ENCODE measurements around the gene GH2. TPM values are rescaled to one million over a fixed set of nuclear protein-coding genes. Genes with fewer than 3 reads are reported as not detected.
A peak's percentile ranks its signal among the peaks of the same experiment; 100 is the strongest.
"Not testable (repeated sequence)": the region's sequence is repeated elsewhere in the genome, so short reads cannot be mapped to it uniquely, and the experiment has no call there.

The GH2 gene
- total and polyA plus RNA-seq, 7 donors, result not detected

DNA sequence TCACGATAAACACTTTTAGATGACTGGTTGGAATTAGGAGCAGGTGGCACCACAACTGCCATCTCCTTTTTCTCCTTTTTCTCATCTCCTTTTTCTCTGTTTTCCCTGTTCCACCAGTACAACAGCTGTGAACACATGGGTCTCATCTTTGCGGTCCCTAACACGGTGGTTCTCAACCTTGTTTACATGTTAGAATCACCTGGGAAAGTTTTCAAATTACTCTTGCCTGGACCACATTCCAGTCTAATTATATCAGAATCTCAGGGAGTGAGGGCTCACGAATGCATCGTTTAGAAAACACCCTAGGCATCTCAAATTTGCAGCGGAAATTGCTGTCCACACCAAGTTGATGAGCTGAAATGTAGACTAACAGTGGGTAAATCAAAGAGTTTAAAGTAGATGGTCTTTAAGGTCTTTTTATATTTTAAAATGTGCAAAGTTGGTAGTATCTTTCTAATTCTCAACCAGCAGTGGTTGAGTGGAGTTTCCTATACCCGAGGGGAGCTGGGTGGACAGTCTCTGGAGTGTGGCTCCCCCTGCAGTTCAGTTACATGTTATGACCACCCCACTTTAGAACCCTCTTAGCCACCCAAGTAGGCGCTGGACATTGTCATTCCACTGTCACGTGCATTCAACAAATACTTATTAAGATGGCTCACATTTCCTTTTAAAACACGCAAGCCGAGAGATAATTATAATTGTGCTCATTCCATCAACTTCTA lies 10.7 kb upstream of the GH2 start:
- H3K4me1 ChIP-seq; H3K27ac ChIP-seq; H3K36me3 ChIP-seq; H3K4me3 ChIP-seq; H3K27me3 ChIP-seq; H3K9me3 ChIP-seq; intact Hi-C loops (cut with DNase I); DNase-seq: not testable (repeated sequence)
- WGBS, 2 donors, result 60 to 75% methylated on average over 11 of the region's 11 CpGs

DNA sequence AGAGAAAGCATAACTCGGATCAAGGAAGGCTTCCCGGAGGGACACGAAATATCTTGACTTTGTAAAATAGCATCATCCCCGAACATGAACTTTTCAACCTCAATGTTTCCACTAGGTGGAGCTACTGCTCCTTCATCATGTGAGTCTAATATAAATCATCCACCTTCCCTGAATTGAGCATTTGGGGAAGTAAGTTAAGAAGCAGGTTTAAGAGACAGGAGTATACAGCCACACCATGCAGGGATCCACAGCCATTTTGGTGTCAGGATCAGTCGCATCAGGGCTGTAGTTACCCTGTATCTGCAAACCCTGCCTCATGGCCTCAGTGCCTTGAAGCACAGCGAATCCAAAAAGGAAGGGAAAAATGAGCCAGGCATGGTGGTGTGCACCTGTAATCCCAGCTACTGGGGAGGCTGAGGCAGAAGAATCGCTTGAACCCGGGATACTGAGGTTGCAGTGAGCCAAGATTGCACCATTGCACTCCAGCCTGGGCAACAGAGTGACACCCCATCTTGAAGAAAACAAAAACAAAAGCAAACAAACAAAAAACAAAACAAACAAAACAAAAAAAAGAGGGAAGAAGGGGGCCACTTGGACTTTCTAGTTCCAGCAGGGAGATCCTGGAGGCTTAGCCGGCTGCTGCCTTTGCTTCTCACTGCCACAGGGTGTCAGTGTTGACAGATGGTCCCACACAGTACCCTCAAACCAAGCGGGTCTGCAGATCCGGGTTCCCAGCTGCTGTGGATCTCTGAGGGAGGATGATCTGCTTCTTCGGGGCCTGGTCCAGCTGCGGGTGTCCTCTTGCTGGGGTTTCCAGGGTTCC lies 7.5 kb upstream of the GH2 start:
- not testable (repeated sequence) for DNase-seq

DNA sequence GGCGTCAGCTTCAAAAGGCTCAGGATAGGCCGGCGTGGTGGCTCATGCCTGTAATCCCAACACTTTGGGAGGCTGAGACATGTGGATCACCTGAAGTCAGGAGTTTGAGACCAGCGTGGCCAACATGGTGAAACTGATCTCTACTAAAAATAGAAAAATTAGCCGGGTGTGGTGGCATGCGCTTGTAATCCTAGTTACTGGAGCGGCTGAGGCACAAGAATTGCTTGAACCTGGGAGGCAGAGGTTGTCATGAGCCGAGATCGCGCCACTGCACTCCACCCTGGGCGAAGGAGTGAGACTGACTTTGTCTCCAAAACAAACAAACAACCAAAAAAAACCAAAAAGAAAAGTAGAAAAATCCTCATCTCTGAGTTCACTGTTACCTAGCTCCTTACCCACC lies 3.4 kb upstream of the GH2 start:
- H3K4me3 ChIP-seq; H3K27ac ChIP-seq; DNase-seq; H3K4me1 ChIP-seq; H3K36me3 ChIP-seq; intact Hi-C loops (cut with DNase I); H3K9me3 ChIP-seq; H3K27me3 ChIP-seq: not testable (repeated sequence)
- WGBS, 2 donors, result 77 to 92% methylated on average over 11 of the region's 11 CpGs

More for the DNA sequence above, 7.5 kb upstream of the GH2 start:
- intact Hi-C loops (cut with DNase I); H3K4me1 ChIP-seq; H3K36me3 ChIP-seq; H3K9me3 ChIP-seq; H3K27me3 ChIP-seq; H3K27ac ChIP-seq; H3K4me3 ChIP-seq: not testable (repeated sequence)
- TF ChIP-seq, protein P1, sequence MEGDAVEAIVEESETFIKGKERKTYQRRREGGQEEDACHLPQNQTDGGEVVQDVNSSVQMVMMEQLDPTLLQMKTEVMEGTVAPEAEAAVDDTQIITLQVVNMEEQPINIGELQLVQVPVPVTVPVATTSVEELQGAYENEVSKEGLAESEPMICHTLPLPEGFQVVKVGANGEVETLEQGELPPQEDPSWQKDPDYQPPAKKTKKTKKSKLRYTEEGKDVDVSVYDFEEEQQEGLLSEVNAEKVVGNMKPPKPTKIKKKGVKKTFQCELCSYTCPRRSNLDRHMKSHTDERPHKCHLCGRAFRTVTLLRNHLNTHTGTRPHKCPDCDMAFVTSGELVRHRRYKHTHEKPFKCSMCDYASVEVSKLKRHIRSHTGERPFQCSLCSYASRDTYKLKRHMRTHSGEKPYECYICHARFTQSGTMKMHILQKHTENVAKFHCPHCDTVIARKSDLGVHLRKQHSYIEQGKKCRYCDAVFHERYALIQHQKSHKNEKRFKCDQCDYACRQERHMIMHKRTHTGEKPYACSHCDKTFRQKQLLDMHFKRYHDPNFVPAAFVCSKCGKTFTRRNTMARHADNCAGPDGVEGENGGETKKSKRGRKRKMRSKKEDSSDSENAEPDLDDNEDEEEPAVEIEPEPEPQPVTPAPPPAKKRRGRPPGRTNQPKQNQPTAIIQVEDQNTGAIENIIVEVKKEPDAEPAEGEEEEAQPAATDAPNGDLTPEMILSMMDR (IDR thresholded peaks at IDR 0.05), result peak in 1 of 4 experiments; percentile 26
- WGBS, 2 donors, result 29 to 32% methylated on average over 13 of the region's 13 CpGs

DNA sequence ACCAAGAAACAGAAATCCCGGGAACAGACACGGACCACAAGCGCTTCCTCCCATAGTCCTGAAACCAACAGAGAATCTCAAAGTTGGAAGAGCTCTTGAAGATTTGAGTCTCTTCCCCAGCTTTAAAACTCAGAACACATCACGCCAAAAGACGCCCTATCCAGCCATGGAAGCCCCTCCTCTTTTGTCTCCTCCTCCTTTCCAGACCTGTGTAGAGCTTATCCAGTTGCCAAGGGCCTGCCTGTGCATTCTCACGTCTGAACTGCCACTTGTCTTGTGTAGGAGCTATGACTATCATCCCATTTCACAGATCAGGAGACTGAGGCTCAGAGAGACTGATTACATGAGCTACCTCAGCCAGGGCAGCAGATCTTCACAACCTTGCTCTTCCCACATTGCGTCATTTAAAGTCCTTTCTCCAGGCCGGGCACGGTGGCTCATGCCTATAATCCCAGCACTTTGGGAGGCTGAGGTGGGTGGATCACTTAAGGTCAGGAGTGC lies 932 bp upstream of the GH2 start:
- H3K4me1 ChIP-seq; H3K4me3 ChIP-seq; DNase-seq; H3K27me3 ChIP-seq; intact Hi-C loops (cut with DNase I); H3K36me3 ChIP-seq; H3K27ac ChIP-seq; H3K9me3 ChIP-seq: not testable (repeated sequence)
- TF ChIP-seq, protein P1 (IDR thresholded peaks at IDR 0.05), result peak in 1 of 4 experiments; percentile 2
- WGBS, 2 donors, result 72 to 84% methylated on average over 9 of the region's 9 CpGs

DNA sequence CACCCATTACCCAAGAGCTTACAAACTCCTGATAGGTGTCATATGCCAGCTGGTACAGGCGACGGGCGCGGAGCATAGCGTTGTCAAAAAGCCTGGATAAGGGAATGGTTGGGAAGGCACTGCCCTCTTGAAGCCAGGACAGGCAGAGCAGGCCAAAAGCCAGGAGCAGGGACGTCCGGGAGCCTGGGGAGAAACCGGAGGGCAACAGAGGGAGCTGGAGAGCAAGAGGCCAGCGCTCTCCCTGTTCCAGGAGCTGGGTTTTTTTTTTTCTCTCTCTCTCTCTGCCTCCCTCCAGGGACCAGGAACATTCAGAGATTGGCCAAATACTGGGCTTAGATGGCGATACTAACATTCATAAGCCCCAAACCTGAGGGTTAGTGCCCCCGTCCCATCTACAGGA lies 407 bp downstream of the GH2 start:
- H3K36me3 ChIP-seq; H3K27ac ChIP-seq; DNase-seq; H3K4me3 ChIP-seq; intact Hi-C loops (cut with DNase I); H3K27me3 ChIP-seq; H3K4me1 ChIP-seq; H3K9me3 ChIP-seq: not testable (repeated sequence)
- 55 to 67% methylated on average over 11 of the region's 11 CpGs for WGBS, 2 donors

DNA sequence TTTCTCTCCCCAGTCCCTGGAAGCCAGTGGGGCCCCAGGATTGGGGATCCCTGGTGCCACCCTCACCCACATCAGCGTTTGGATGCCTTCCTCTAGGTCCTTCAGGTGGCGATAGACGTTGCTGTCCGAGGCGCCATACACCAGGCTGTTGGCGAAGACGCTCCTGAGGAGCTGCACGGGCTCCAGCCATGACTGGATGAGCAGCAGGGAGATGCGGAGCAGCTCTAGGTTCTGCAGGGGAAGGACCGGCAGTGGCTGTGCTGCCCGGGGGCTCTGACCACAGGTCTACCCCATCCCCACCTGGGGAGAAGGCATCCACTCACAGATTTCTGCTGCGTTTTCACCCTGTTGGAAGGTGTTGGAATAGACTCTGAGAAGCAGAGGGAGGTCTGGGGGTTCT lies 1.0 kb downstream of the GH2 start:
- Histone ChIP-seq H3K9me3 (no peaks in the 10 kb centered on the region), H3K27me3 (peaks cover 0 to 5% (median 0%) of the 10 kb centered on the region in 3 donors), H3K4me3 (no peak overlapping the region), H3K4me1 (no peaks in the 10 kb centered on the region), H3K27ac (no peak overlapping the region), H3K36me3 (no peaks in the 10 kb centered on the region)
- intact Hi-C loops (cut with DNase I), result no loop called here
- no peak for TF ChIP-seq POLR2A (IDR thresholded peaks at IDR 0.05)
- TF ChIP-seq, protein P1 (IDR thresholded peaks at IDR 0.05), result no peak
- TF ChIP-seq EP300 (IDR thresholded peaks at IDR 0.05), result no peak
- no peak for DNase-seq
- 85% methylated on average over 12 of the region's 12 CpGs for WGBS, 2 donors

DNA sequence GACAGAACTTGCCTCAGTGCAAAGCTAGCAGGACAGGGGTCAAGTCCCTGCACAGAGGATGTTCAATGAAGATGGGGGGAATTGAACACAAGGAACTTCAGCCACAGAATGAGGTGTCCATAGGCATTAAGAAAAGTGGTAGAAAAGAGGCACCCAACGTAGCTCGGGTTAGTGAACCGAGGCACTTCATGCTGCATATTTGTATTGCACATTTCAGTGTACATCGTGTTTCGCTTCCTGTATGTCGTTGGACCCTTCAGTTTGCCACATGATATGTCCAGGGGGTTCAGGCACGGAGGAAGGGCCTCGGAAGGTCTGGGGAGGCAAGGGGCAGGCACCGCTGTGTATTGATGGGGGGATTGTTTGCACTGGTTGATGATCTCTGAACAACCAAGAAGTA lies 3.3 kb downstream of the GH2 start:
- H3K36me3 ChIP-seq; H3K27me3 ChIP-seq; H3K4me3 ChIP-seq; H3K27ac ChIP-seq; H3K9me3 ChIP-seq; intact Hi-C loops (cut with DNase I); DNase-seq; H3K4me1 ChIP-seq: not testable (repeated sequence)
- WGBS, 2 donors, result 85% methylated on average over 9 of the region's 9 CpGs

DNA sequence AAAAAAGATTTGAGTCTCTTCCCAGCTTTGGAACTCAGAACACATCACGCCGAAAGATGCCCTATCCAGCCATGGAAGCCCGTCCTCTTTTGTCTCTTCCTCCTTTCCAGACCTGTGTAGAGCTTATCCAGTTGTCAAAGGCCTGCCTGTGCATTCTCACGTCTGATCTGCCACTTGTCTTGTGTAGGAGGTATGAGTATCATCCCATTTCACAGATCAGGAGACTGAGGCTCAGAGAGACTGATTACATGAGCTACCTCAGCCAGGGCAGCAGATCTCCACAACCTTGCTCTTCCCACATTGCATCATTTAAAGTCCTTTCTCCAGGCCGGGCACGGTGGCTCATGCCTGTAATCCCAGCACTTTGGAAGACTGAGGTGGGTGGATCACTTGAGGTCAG lies 7.1 kb downstream of the GH2 start:
- H3K4me1 ChIP-seq; DNase-seq; H3K4me3 ChIP-seq; H3K27me3 ChIP-seq; H3K27ac ChIP-seq; intact Hi-C loops (cut with DNase I); H3K9me3 ChIP-seq; H3K36me3 ChIP-seq: not testable (repeated sequence)
- WGBS, 2 donors, result 86 to 88% methylated on average over 6 of the region's 6 CpGs

DNA sequence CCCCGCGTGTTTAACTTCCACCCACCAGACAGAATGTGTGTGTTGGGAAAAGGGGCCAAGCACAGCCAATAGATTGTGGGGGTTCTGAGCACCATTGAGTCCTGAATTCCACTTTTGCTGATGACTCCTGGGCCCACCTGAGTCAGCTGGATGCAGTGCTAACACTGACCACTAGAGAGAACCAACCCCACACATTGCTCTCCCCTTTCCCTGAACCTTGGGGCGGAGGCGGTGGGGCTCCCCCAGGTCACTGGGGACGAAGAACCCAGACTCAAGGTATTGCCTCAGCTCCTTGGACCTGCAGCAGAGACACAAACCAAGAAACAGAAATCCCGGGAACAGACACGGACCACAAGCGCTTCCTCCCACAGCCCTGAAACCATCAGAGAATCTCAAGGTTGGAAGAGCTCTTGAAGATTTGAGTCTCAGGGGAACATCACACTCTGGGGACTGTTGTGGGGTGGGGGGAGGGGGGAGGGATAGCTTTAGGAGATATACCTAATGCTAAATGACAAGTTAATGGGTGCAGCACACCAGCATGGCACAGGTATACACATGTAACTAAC lies 7.6 kb downstream of the GH2 start:
- H3K36me3 ChIP-seq; H3K4me3 ChIP-seq; H3K4me1 ChIP-seq; H3K9me3 ChIP-seq; H3K27me3 ChIP-seq; H3K27ac ChIP-seq; DNase-seq; intact Hi-C loops (cut with DNase I): not testable (repeated sequence)
- WGBS, 2 donors, result 77 to 87% methylated on average over 6 to 7 of the region's 8 CpGs

Measured in sigmoid colon (tissue), 7 donors.